ENCODE data around the gene CILP2. TPM values are rescaled to one million over a fixed set of nuclear protein-coding genes. Genes with fewer than 3 reads are reported as not detected.

CILP2 gene
- total and polyA plus RNA-seq, 2 experiments from 2014 or later, result 4.0 to 21.6 TPM

DNA sequence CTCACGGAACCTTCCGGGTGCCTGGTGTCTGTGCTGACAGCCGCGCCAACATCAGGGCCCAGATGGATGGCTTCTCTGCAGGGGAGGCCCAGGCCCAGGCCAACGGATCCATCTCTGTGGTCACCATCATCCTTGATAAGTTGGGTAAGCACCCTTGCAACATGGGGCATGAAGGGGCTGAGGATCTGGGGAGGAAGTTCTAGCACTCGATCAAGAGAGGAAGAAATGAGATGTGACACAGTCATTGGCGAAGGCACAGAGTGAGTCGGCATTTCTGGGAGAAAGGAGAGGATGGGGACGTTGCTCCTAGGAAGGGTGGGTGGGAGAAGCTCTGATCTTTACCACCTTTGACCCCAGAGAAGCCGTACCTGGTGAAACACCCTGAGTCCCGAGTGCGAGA, 4.4 kb downstream of the CILP2 start:
- DNase-seq (ENCODE audit: low spot score), result no peak
- H3K27me3 ChIP-seq (ENCODE audit: insufficient read depth), result peaks cover 29% of the 10 kb centered on the region
- no peak overlapping the region for H3K27ac ChIP-seq (ENCODE audit: low read depth)
- peaks cover 5% of the 10 kb centered on the region; the same call in 1 of the 2 replicates for H3K4me1 ChIP-seq (ENCODE audit: insufficient read depth)
- Mint-ChIP-seq H3K4me3 (no peak overlapping the region; the same call in 2 of the 3 replicates), H3K36me3 (ENCODE audit: low read depth) (no peaks in the 10 kb centered on the region; the same call in 2 of the 3 replicates), H3K27me3 (ENCODE audit: insufficient read depth, low read depth, poor library complexity) (peaks cover 18% of the 10 kb centered on the region), H3K27ac (no peak overlapping the region), H3K4me1 (peaks cover 8% of the 10 kb centered on the region; the same call in 2 of the 3 replicates), H3K9me3 (no peaks in the 10 kb centered on the region)
- H3K4me3 ChIP-seq, result no peak overlapping the region
- H3K79me2 ChIP-seq (replicated peaks; ENCODE audit: insufficient read depth), result no peaks in the 10 kb centered on the region
- no peaks in the 10 kb centered on the region for H3K36me3 ChIP-seq (ENCODE audit: insufficient read depth)
- TF ChIP-seq STAT1 (IDR thresholded peaks at IDR 0.05; ENCODE audit: unreplicated experiment), result no peak
- TF ChIP-seq, protein P1, sequence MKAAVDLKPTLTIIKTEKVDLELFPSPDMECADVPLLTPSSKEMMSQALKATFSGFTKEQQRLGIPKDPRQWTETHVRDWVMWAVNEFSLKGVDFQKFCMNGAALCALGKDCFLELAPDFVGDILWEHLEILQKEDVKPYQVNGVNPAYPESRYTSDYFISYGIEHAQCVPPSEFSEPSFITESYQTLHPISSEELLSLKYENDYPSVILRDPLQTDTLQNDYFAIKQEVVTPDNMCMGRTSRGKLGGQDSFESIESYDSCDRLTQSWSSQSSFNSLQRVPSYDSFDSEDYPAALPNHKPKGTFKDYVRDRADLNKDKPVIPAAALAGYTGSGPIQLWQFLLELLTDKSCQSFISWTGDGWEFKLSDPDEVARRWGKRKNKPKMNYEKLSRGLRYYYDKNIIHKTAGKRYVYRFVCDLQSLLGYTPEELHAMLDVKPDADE (IDR thresholded peaks at IDR 0.05), result no peak
- TF ChIP-seq, protein P2, sequence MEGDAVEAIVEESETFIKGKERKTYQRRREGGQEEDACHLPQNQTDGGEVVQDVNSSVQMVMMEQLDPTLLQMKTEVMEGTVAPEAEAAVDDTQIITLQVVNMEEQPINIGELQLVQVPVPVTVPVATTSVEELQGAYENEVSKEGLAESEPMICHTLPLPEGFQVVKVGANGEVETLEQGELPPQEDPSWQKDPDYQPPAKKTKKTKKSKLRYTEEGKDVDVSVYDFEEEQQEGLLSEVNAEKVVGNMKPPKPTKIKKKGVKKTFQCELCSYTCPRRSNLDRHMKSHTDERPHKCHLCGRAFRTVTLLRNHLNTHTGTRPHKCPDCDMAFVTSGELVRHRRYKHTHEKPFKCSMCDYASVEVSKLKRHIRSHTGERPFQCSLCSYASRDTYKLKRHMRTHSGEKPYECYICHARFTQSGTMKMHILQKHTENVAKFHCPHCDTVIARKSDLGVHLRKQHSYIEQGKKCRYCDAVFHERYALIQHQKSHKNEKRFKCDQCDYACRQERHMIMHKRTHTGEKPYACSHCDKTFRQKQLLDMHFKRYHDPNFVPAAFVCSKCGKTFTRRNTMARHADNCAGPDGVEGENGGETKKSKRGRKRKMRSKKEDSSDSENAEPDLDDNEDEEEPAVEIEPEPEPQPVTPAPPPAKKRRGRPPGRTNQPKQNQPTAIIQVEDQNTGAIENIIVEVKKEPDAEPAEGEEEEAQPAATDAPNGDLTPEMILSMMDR (conservative IDR thresholded peaks at IDR 0.05; ENCODE audit: low read depth in 2 of 2), result no peak
- TF ChIP-seq POLR2AphosphoS5 (IDR thresholded peaks at IDR 0.05; ENCODE audit: low read depth), result no peak
- no peak for TF ChIP-seq ZNF114 (CRISPR knock-in tag; IDR thresholded peaks at IDR 0.05)
- no peak for TF ChIP-seq EZH2phosphoT487 (IDR thresholded peaks at IDR 0.05; ENCODE audit: unreplicated experiment)
- TF ChIP-seq NANOG (IDR thresholded peaks at IDR 0.05; ENCODE audit: borderline replicate concordance), result no peak
- TF ChIP-seq, protein P3, sequence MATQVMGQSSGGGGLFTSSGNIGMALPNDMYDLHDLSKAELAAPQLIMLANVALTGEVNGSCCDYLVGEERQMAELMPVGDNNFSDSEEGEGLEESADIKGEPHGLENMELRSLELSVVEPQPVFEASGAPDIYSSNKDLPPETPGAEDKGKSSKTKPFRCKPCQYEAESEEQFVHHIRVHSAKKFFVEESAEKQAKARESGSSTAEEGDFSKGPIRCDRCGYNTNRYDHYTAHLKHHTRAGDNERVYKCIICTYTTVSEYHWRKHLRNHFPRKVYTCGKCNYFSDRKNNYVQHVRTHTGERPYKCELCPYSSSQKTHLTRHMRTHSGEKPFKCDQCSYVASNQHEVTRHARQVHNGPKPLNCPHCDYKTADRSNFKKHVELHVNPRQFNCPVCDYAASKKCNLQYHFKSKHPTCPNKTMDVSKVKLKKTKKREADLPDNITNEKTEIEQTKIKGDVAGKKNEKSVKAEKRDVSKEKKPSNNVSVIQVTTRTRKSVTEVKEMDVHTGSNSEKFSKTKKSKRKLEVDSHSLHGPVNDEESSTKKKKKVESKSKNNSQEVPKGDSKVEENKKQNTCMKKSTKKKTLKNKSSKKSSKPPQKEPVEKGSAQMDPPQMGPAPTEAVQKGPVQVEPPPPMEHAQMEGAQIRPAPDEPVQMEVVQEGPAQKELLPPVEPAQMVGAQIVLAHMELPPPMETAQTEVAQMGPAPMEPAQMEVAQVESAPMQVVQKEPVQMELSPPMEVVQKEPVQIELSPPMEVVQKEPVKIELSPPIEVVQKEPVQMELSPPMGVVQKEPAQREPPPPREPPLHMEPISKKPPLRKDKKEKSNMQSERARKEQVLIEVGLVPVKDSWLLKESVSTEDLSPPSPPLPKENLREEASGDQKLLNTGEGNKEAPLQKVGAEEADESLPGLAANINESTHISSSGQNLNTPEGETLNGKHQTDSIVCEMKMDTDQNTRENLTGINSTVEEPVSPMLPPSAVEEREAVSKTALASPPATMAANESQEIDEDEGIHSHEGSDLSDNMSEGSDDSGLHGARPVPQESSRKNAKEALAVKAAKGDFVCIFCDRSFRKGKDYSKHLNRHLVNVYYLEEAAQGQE (IDR thresholded peaks at IDR 0.05; ENCODE audit: unreplicated experiment), result no peak
- TF ChIP-seq CREB1 (CRISPR knock-in tag; IDR thresholded peaks at IDR 0.05; ENCODE audit: low read depth), result no peak
- 0 out of 2 replicates have a peak, but pooled peaks cover 5% of the 10 kb centered on the region for H4K20me1 ChIP-seq (replicated peaks; ENCODE audit: insufficient read depth)
- H2AFZ ChIP-seq, result no peak overlapping the region
- H3K9me2 ChIP-seq (ENCODE audit: insufficient read depth), result no peaks in the 10 kb centered on the region
- H3K4me2 ChIP-seq, result no peak overlapping the region
- H3F3A ChIP-seq (replicated peaks; ENCODE audit: low read depth), result peaks cover 12% of the 10 kb centered on the region; the same call in 1 of the 2 replicates
- ATAC-seq, result no peak

DNA sequence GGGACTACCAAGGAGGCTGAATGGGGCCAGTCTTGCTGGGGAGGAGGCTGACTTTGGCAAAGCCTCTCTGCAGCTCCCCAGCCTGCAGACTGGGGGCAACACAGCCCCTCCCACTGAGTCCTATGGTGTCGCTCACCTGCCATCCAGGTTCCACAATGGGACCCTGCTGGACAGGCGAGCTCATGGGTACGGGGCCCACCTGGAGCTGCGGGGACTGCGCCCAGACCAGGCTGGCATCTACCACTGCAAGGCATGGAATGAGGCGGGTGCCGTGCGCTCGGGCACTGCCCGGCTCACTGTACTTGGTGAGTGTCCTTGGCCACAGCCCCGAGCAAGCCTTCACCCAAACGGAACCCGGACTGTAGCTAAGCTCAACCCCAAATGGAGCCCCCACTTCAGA, 5.0 kb downstream of the CILP2 start:
- Mint-ChIP-seq H3K27ac (no peak overlapping the region), H3K9me3 (no peaks in the 10 kb centered on the region), H3K36me3 (ENCODE audit: low read depth) (no peaks in the 10 kb centered on the region; the same call in 2 of the 3 replicates), H3K4me3 (no peak overlapping the region), H3K27me3 (ENCODE audit: insufficient read depth, low read depth, poor library complexity) (peaks cover 15% of the 10 kb centered on the region), H3K4me1 (peaks cover 8% of the 10 kb centered on the region; the same call in 2 of the 3 replicates)
- DNase-seq (ENCODE audit: low spot score) (no peak), ATAC-seq (no peak)
- no peaks in the 10 kb centered on the region for H3K36me3 ChIP-seq (ENCODE audit: insufficient read depth)
- H3K27ac ChIP-seq (ENCODE audit: low read depth), result no peak overlapping the region
- H2AFZ ChIP-seq, result no peak overlapping the region
- H3K9me2 ChIP-seq (ENCODE audit: insufficient read depth), result no peaks in the 10 kb centered on the region
- H3K27me3 ChIP-seq (ENCODE audit: insufficient read depth), result peaks cover 25% of the 10 kb centered on the region
- H3F3A ChIP-seq (replicated peaks; ENCODE audit: low read depth), result 0 out of 2 replicates have a peak, but pooled peaks cover 8% of the 10 kb centered on the region
- no peaks in the 10 kb centered on the region for H3K79me2 ChIP-seq (replicated peaks; ENCODE audit: insufficient read depth)
- peaks cover 5% of the 10 kb centered on the region; the same call in 1 of the 2 replicates for H3K4me1 ChIP-seq (ENCODE audit: insufficient read depth)
- no peak overlapping the region for H3K4me2 ChIP-seq
- H3K4me3 ChIP-seq, result no peak overlapping the region
- 0 out of 2 replicates have a peak, but pooled peaks cover 5% of the 10 kb centered on the region for H4K20me1 ChIP-seq (replicated peaks; ENCODE audit: insufficient read depth)
- no peak for TF ChIP-seq ZNF114 (CRISPR knock-in tag; IDR thresholded peaks at IDR 0.05)
- no peak for TF ChIP-seq POLR2AphosphoS5 (IDR thresholded peaks at IDR 0.05; ENCODE audit: low read depth)
- no peak for TF ChIP-seq JUNB (IDR thresholded peaks at IDR 0.05; ENCODE audit: unreplicated experiment)
- no peak for TF ChIP-seq STAT1 (IDR thresholded peaks at IDR 0.05; ENCODE audit: unreplicated experiment)
- no peak for TF ChIP-seq ZNF331 (CRISPR knock-in tag; IDR thresholded peaks at IDR 0.05; ENCODE audit: low read depth)
- TF ChIP-seq, protein P3 (IDR thresholded peaks at IDR 0.05; ENCODE audit: unreplicated experiment), result no peak
- TF ChIP-seq, protein P1 (IDR thresholded peaks at IDR 0.05), result no peak
- no peak for TF ChIP-seq NANOG (IDR thresholded peaks at IDR 0.05; ENCODE audit: borderline replicate concordance)
- TF ChIP-seq CREB1 (CRISPR knock-in tag; IDR thresholded peaks at IDR 0.05; ENCODE audit: low read depth), result no peak
- TF ChIP-seq EZH2phosphoT487 (IDR thresholded peaks at IDR 0.05; ENCODE audit: unreplicated experiment), result no peak

All from GM23338 (cell line).